Measurements from ENCODE around the gene CALHM4. TPM values are rescaled to one million over a fixed set of nuclear protein-coding genes. Genes with fewer than 3 reads are reported as not detected.
A peak's percentile ranks its signal among the peaks of the same experiment; 100 is the strongest.

Gene CALHM4
- total RNA-seq, 1 donor from 2014 or later, result not detected

DNA sequence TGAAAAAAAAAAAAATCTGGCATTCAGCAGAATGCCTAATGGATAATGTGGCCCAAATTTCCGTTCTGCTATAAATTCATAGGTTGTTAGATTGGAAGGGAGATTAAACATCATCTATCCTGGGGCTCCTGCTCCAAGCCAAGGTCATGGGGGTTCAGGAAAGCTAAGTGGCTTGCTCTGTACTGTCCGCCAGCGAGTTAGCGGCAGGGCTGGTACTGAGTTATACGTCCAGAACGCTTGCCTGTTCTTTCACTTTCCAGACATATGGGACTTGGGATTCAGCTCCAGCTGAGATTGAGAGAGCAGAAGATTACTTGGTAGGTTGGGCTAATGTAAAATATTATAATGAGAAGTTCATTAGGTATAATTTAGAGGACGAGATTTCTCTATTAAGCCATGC, 18.6 kb downstream of the CALHM4 start:
- Histone ChIP-seq H3K36me3 (no peaks in the 10 kb centered on the region), H3K9ac (peak overlapping the region; percentile 95), H3K4me3 (peak overlapping the region; percentile 94), H2AFZ (replicated peaks) (no peak overlapping the region), H3K79me2 (ENCODE audit: low read depth) (peaks cover 62% of the 10 kb centered on the region), H3K27ac (no peak overlapping the region), H3K9me3 (ENCODE audit: low read depth) (no peaks in the 10 kb centered on the region), H3F3A (ENCODE audit: low read depth) (peaks cover 16% of the 10 kb centered on the region), H4K20me1 (ENCODE audit: low read depth) (peaks cover 2% of the 10 kb centered on the region), H3K4me1 (peaks cover 15% of the 10 kb centered on the region), H3K27me3 (no peaks in the 10 kb centered on the region), H3K4me2 (peak overlapping the region; percentile 82)
- Mint-ChIP-seq H3K4me1 (peaks cover 27% of the 10 kb centered on the region), H3K36me3 (peaks cover 5% of the 10 kb centered on the region), H3K4me3 (peak overlapping the region; percentile 100), H3K27me3 (ENCODE audit: insufficient read depth, low read depth) (peaks cover 2% of the 10 kb centered on the region), H3K27ac (peak overlapping the region; percentile 89), H3K9me3 (no peaks in the 10 kb centered on the region)
- TF ChIP-seq EZH2 (IDR thresholded peaks at IDR 0.05), result no peak
- TF ChIP-seq, protein P1, sequence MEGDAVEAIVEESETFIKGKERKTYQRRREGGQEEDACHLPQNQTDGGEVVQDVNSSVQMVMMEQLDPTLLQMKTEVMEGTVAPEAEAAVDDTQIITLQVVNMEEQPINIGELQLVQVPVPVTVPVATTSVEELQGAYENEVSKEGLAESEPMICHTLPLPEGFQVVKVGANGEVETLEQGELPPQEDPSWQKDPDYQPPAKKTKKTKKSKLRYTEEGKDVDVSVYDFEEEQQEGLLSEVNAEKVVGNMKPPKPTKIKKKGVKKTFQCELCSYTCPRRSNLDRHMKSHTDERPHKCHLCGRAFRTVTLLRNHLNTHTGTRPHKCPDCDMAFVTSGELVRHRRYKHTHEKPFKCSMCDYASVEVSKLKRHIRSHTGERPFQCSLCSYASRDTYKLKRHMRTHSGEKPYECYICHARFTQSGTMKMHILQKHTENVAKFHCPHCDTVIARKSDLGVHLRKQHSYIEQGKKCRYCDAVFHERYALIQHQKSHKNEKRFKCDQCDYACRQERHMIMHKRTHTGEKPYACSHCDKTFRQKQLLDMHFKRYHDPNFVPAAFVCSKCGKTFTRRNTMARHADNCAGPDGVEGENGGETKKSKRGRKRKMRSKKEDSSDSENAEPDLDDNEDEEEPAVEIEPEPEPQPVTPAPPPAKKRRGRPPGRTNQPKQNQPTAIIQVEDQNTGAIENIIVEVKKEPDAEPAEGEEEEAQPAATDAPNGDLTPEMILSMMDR (IDR thresholded peaks at IDR 0.05), result no peak
- no peak for TF ChIP-seq EZH2phosphoT487 (IDR thresholded peaks at IDR 0.05)
- peak; percentile 30 for DNase-seq (ENCODE audit: low spot score)

DNA sequence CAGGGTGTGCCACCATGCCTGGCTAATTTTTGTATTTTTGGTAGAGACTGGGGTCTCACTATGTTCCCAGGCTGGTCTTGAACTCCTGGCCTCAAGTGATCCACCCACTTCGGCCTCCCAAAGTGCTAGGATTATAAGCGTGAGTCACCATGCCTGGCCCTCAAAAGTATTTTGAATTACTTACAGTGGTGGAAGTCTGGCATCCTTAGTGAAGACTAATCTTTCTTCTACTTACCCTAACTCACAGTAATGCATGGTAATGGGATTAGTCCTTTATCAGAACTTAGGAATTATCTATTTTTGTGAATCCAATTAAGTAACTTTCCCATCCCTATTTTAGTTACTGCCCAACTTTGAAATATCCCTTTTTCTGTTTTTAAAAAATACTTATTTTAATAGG, 21.7 kb downstream of the CALHM4 start:
- Histone ChIP-seq H3K4me3 (no peak overlapping the region), H3K9me3 (ENCODE audit: low read depth) (no peaks in the 10 kb centered on the region), H4K20me1 (ENCODE audit: low read depth) (peaks cover 2% of the 10 kb centered on the region), H2AFZ (replicated peaks) (no peak overlapping the region), H3K27me3 (no peaks in the 10 kb centered on the region), H3K27ac (no peak overlapping the region), H3K79me2 (ENCODE audit: low read depth) (peaks cover 75% of the 10 kb centered on the region), H3K9ac (no peak overlapping the region), H3F3A (ENCODE audit: low read depth) (peaks cover 16% of the 10 kb centered on the region), H3K36me3 (no peaks in the 10 kb centered on the region), H3K4me1 (peaks cover 13% of the 10 kb centered on the region), H3K4me2 (no peak overlapping the region)
- Mint-ChIP-seq H3K9me3 (no peaks in the 10 kb centered on the region), H3K4me3 (no peak overlapping the region), H3K27me3 (ENCODE audit: insufficient read depth, low read depth) (no peaks in the 10 kb centered on the region), H3K4me1 (peaks cover 23% of the 10 kb centered on the region), H3K36me3 (peaks cover 5% of the 10 kb centered on the region), H3K27ac (no peak overlapping the region)
- no peak for DNase-seq (ENCODE audit: low spot score)
- TF ChIP-seq, protein P1 (IDR thresholded peaks at IDR 0.05), result no peak
- TF ChIP-seq EZH2 (IDR thresholded peaks at IDR 0.05) (no peak), EZH2phosphoT487 (IDR thresholded peaks at IDR 0.05) (no peak)

DNA sequence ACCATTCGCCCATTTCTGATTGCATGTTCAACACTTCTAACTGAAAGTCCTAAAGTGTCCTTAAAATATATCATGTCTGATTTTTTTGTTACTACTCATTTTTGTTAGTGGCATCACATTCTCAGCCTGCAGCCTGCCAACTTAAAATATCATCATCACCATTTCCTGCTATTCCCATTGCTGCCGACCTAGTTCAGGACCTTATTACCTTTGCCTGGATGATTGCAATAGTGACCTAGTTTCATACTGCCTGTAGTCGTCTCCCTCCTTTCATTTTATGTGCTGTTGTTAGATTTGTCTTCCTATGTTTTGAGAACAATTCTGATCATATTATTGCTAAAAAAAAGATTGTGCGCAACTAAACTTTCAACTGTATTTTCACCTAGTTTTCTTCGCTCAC, 23.9 kb downstream of the CALHM4 start:
- Histone ChIP-seq H3K4me3 (no peak overlapping the region), H3K36me3 (no peaks in the 10 kb centered on the region), H4K20me1 (ENCODE audit: low read depth) (peaks cover 2% of the 10 kb centered on the region), H3K9ac (no peak overlapping the region), H3K27me3 (no peaks in the 10 kb centered on the region), H3F3A (ENCODE audit: low read depth) (no peaks in the 10 kb centered on the region), H3K27ac (no peak overlapping the region), H3K4me2 (no peak overlapping the region), H3K4me1 (peaks cover 9% of the 10 kb centered on the region), H3K9me3 (ENCODE audit: low read depth) (no peaks in the 10 kb centered on the region), H3K79me2 (ENCODE audit: low read depth) (peaks cover 64% of the 10 kb centered on the region), H2AFZ (replicated peaks) (no peak overlapping the region)
- no peak for TF ChIP-seq EZH2 (IDR thresholded peaks at IDR 0.05)
- TF ChIP-seq, protein P1 (IDR thresholded peaks at IDR 0.05), result no peak
- no peak for TF ChIP-seq EZH2phosphoT487 (IDR thresholded peaks at IDR 0.05)
- H3K4me1 Mint-ChIP-seq, result peaks cover 12% of the 10 kb centered on the region
- H3K27ac Mint-ChIP-seq, result no peak overlapping the region
- H3K9me3 Mint-ChIP-seq, result no peaks in the 10 kb centered on the region
- H3K36me3 Mint-ChIP-seq, result peaks cover 5% of the 10 kb centered on the region
- H3K4me3 Mint-ChIP-seq, result no peak overlapping the region
- DNase-seq (ENCODE audit: low spot score), result no peak
- H3K27me3 Mint-ChIP-seq (ENCODE audit: insufficient read depth, low read depth), result no peaks in the 10 kb centered on the region

Data from neural progenitor cell (in vitro differentiated cells).